HL-60 (cell line): Measurements from ENCODE around the gene ADSL.

Experiments
- CTCF ChIP-seq: IDR thresholded peaks from one replicate; pipeline ENCODE4 v1.5.1; 2011; ENCODE audit warnings: low read length, control low read depth, inconsistent platforms; ENCODE audit not compliant: insufficient read depth
- GABPA ChIP-seq: IDR thresholded peaks from 2 replicates; pipeline ENCODE4 v1.6.1; 2012; ENCODE audit warnings: low read depth
- POLR2AphosphoS5 ChIP-seq: IDR thresholded peaks from 2 replicates; pipeline ENCODE4 v1.6.1; 2012; ENCODE audit warnings: low read depth
- REST ChIP-seq: IDR thresholded peaks from 2 replicates; pipeline ENCODE4 v1.6.1; 2012; ENCODE audit warnings: low read depth; ENCODE audit not compliant: insufficient replicate concordance

- TF ChIP-seq CTCF (no peak), POLR2AphosphoS5 (no peak), REST (no peak), GABPA (no peak)
Measured at GRCh38 chr22:40433416-40434090, 87.3 kb downstream of the ADSL start.
